HL-60 (cell line): ENCODE results near the gene TM9SF1.
A peak's percentile ranks its signal among the peaks of the same experiment; 100 is the strongest.

ENCODE experiments used
- DNase-seq, 2 experiments: peaks; one replicate each; pipeline ENCODE4 v3.0.0-alpha.2; 2010 to 2020; ENCODE audit warnings: low read depth in 1 of 2, low spot score in 1 of 2
- H3K27ac ChIP-seq: fragments of 250-450 bp; sonication (Bioruptor Pico); replicated peaks from 2 replicates; pipeline ENCODE4 v1.5.1; 2020; ENCODE audit warnings: mild to moderate bottlenecking, moderate library complexity
- H3K27me3 ChIP-seq: fragments of 250-450 bp; sonication (Bioruptor Pico); 2 replicates; pipeline ENCODE4 v1.5.1; 2021; ENCODE audit warnings: mild to moderate bottlenecking, moderate library complexity; ENCODE audit not compliant: insufficient read depth, poor library complexity, severe bottlenecking
- H3K4me3 ChIP-seq: replicated peaks from 2 replicates; pipeline ENCODE4 v1.5.1; 2011; ENCODE audit warnings: mild to moderate bottlenecking, control low read depth, low read length; ENCODE audit not compliant: insufficient read depth
- GABPA ChIP-seq: IDR thresholded peaks from 2 replicates; pipeline ENCODE4 v1.6.1; 2012; ENCODE audit warnings: low read depth
- POLR2AphosphoS5 ChIP-seq: IDR thresholded peaks from 2 replicates; pipeline ENCODE4 v1.6.1; 2012; ENCODE audit warnings: low read depth
- REST ChIP-seq: IDR thresholded peaks from 2 replicates; pipeline ENCODE4 v1.6.1; 2012; ENCODE audit warnings: low read depth; ENCODE audit not compliant: insufficient replicate concordance
- SPI1 ChIP-seq: IDR thresholded peaks from 2 replicates; pipeline ENCODE4 v1.6.1; 2012; ENCODE audit warnings: low read depth, mild to moderate bottlenecking, borderline replicate concordance
- TF ChIP-seq, protein P1 (sequence below): IDR thresholded peaks from one replicate; pipeline ENCODE4 v1.5.1; 2011; ENCODE audit warnings: low read length, control low read depth, inconsistent platforms; ENCODE audit not compliant: insufficient read depth

TM9SF1 gene

DNA sequence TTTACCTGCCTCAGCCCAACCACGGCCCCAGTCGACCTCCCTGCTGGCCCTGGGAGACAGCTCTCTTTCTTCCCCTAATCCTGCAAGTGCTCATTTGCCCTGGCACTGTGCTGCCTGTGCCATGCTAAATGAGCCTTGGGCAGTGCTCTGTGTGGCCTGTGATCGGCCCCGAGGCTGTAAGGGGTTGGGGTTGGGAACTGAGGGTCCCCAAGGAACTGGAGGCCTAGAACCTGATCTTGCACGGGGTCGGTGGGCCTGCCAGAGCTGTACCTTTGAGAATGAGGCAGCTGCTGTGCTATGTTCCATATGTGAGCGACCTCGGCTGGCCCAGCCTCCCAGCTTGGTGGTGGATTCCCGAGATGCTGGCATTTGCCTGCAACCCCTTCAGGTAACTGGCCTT, 45.2 kb downstream of the TM9SF1 start:
- no peak for DNase-seq
- Histone ChIP-seq H3K27me3 (no peaks in the 10 kb centered on the region), H3K4me3 (no peak overlapping the region), H3K27ac (no peak overlapping the region)
- no peak for TF ChIP-seq SPI1
- TF ChIP-seq, protein P1, sequence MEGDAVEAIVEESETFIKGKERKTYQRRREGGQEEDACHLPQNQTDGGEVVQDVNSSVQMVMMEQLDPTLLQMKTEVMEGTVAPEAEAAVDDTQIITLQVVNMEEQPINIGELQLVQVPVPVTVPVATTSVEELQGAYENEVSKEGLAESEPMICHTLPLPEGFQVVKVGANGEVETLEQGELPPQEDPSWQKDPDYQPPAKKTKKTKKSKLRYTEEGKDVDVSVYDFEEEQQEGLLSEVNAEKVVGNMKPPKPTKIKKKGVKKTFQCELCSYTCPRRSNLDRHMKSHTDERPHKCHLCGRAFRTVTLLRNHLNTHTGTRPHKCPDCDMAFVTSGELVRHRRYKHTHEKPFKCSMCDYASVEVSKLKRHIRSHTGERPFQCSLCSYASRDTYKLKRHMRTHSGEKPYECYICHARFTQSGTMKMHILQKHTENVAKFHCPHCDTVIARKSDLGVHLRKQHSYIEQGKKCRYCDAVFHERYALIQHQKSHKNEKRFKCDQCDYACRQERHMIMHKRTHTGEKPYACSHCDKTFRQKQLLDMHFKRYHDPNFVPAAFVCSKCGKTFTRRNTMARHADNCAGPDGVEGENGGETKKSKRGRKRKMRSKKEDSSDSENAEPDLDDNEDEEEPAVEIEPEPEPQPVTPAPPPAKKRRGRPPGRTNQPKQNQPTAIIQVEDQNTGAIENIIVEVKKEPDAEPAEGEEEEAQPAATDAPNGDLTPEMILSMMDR = no peak
- TF ChIP-seq POLR2AphosphoS5 = no peak
- TF ChIP-seq GABPA = no peak
- no peak for TF ChIP-seq REST

DNA sequence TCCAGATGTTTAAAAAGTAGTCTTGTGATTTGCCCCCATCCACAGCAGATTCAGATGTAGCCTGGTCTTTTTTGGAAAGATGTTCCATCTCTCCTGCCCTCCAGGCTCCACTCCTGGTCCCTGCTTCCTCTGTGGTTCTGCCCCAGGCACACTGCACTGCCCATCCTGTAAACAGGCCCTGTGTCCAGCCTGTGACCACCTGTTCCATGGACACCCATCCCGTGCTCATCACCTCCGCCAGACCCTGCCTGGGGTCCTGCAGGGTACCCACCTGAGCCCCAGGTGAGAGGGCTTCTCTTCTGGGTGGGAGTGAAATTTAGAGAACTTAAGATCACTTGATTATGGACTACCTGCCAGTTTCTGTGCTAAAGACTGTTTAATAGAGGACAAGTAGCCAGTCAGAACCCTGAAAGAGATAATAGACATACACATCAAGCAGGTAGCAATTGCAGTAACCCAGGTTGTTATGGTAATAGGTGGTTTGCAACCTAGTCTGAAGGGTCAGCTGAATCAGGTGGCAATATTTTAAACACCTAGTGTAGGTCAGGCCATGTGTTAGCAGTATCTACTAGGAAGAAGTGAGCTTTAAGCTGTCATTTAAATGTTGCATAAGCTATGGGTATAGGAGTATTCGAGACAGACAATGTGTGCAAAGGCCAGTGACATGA, 45.8 kb downstream of the TM9SF1 start:
- Histone ChIP-seq H3K4me3 (no peak overlapping the region), H3K27me3 (no peaks in the 10 kb centered on the region), H3K27ac (no peak overlapping the region)
- TF ChIP-seq, protein P1 = no peak
- TF ChIP-seq SPI1 (no peak), GABPA (no peak), POLR2AphosphoS5 (no peak), REST (no peak)
- no peak for DNase-seq

DNA sequence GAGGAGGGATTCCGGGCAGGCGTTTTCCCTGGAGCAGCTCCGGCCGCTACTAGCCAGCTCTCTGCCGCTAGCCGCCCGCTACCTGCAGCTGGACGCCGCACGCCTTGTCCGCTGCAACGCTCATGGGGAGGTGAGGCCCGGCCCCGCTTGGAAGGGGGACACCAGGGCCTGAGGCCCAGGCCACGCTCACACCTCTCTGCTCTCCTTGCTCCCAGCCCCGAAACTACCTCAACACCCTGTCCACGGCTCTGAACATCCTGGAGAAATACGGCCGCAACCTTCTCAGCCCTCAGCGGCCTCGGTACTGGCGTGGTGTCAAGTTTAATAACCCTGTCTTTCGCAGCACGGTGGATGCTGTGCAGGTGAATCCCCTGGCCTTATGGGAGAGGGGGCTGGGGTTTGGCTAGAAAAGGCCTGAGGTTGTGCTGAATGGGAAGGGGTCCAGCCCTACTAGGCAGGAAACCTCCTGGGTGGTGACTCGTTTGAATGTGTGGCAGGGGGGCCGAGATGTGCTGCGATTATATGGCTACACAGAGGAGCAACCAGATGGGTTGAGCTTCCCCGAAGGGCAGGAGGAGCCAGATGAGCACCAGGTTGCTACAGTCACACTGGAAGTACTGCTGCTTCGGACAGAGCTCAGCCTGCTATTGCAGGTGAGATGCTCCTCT, 47.3 kb downstream of the TM9SF1 start:
- no peak for TF ChIP-seq POLR2AphosphoS5
- TF ChIP-seq SPI1 = no peak
- no peak for TF ChIP-seq GABPA
- no peak for DNase-seq
- Histone ChIP-seq H3K27ac (peak overlapping the region; percentile 59), H3K4me3 (peak overlapping the region; percentile 96), H3K27me3 (no peaks in the 10 kb centered on the region)

- peak; percentile 97 to 99 for DNase-seq
- peak within 1 kb of the TSS; percentile 96 for H3K4me3 ChIP-seq
- TF ChIP-seq REST (peak; percentile 10), GABPA (peak; percentile 47; the same call in 1 of the 2 replicates), POLR2AphosphoS5 (no peak; the same call in none of the 2 replicates)
- H3K27ac ChIP-seq = peak within 1 kb of the TSS; percentile 72
- H3K27me3 ChIP-seq = no peaks in the 10 kb centered on the region
Observed at GRCh38 chr14:24146978-24147760, 48.1 kb downstream of the TM9SF1 start, which contains the start of gene RNF31. Gene RNF31, plus strand, starts transcription at chr14:24147498. Its CDS starts 201 bp downstream, at chr14:24147699.
